Pancreas (tissue), 10 donors: ENCODE results near the gene LHFPL3. TPM values are rescaled to one million over a fixed set of nuclear protein-coding genes. Genes with fewer than 3 reads are reported as not detected.

Experiments used
- ATAC-seq, 4 donors: fragments of 200-7000 bp; cut with Tn5 transposase; one replicate each; pipeline versions ENCODE4 v1.8.0 to v1.9.1; 2020; ENCODE audit warnings: mild to moderate bottlenecking in 4 of 4, moderate library complexity in 4 of 4
- DNase-seq, 6 donors: peaks; one replicate each; pipeline ENCODE4 v3.0.0-alpha.2; 2020
- FAIRE-seq: peaks from 2 replicates; lab custom pipeline; 2012; peaks lifted over from hg19 to GRCh38; lab: Jason Lieb, UNC
- H3K27ac ChIP-seq, 4 donors: fragments of 200-600 bp; sonication (generic); 1 replicate in 3 of 4; 2 replicates in 1 of 4; pipeline versions ENCODE4 v1.5.0 to v1.8.0; 2020
- H3K27me3 ChIP-seq, 4 donors: fragments of 200-600 bp; one replicate each; pipeline ENCODE4 v1.8.0; 2021
- H3K36me3 ChIP-seq, 3 donors: fragments of 200-600 bp; sonication (generic) in 1 of 3; one replicate each; pipeline versions ENCODE4 v1.5.0 to v1.8.0; 2020 to 2021
- H3K4me1 ChIP-seq, 3 donors: fragments of 200-600 bp; one replicate each; pipeline ENCODE4 v1.8.0; 2021
- H3K4me3 ChIP-seq, 4 donors: fragments of 200-600 bp; sonication (generic) in 2 of 4; one replicate each; pipeline versions ENCODE4 v1.5.0 to v1.8.0; 2020 to 2021
- H3K9me3 ChIP-seq, 4 donors: fragments of 200-600 bp; one replicate each; pipeline ENCODE4 v1.8.0; 2021
- CTCF ChIP-seq, 4 donors: fragments of 200-600 bp; sonication (generic) in 3 of 4; IDR thresholded peaks; one replicate each; pipeline versions ENCODE4 v1.5.0 to v1.8.0; 2021; ENCODE audit warnings: antibody characterized with exemption in 4 of 4
- WGBS, 2 donors: extraction: QIAGEN DNeasy Blood & Tissue Kit; methylation state at CpG; one replicate each; pipeline ENCODE4 v1.1.7; 2013; 5-methylcytosine and 5-hydroxymethylcytosine counted together
- intact Hi-C, 3 donors: fragments of 100-400 bp; cut with DNase I; formaldehyde crosslinking; loops; one replicate each; pipeline versions ENCODE4 v1.11.1 to v1.14.2; 2022
- polyA plus RNA-seq, 2 donors: library from polyadenylated mRNA; stranded (reverse); fragments of 200-250 nt; gene quantifications; one replicate each; pipeline ENCODE4 v1.2.3, GENCODE V29; 2013
- total RNA-seq, 6 donors: library from RNA; stranded (reverse); fragmentation: NEBNext Ultra II Directional in 4 of 6; extraction: Animal tissue kit (Norgen Biotek cat#: 25700) in 4 of 6; gene quantifications; one replicate each; pipeline versions ENCODE4 v1.2.1 to v1.2.4, GENCODE V29; 2021 to 2023
- donor health status: healthy with polysubstance abuse.
- donor health status: DM: no; HTN: no; CAD: no; lungs with moderate emphysema.
- donor health status: DM: no; HTN: no; CAD: no.
- donor health status: control.
- donor health status: control.
- donor health status: Bipolar disorder and iron deficiency.
- donor health status: DM: yes; HTN: yes; CAD: no.
- donor health status: DM: no; HTN: no; CAD: no.
- donor health status: DM: no; HTN: no; CAD: no.
- donor health status: DM: yes; HTN: yes; CAD: no.

The LHFPL3 gene
- total and polyA plus RNA-seq, 8 donors: not detected

GRCh38 chr7:104843198-104843597, 514.8 kb downstream of the LHFPL3 start:
- Histone ChIP-seq H3K27me3 (no peaks in the 10 kb centered on the region), H3K36me3 (no peaks in the 10 kb centered on the region), H3K4me1 (no peaks in the 10 kb centered on the region), H3K9me3 (no peaks in the 10 kb centered on the region), H3K27ac (no peak overlapping the region), H3K4me3 (no peak overlapping the region)
- ATAC-seq (no peak), FAIRE-seq (no peak), DNase-seq (no peak)
- WGBS, 2 donors: 63 to 66% methylated on average over 5 of the region's 5 CpGs
- no peak for TF ChIP-seq CTCF (IDR thresholded peaks at IDR 0.05)
- intact Hi-C loops: loop anchor here in 2 of 3 donors (10.0 kb wide), 2 partner anchors 578 to 618 kb away; no protein-coding TSS in a partner anchor

- FAIRE-seq (no peak), ATAC-seq (no peak), DNase-seq (no peak)
- H3K36me3 ChIP-seq: no peaks in the 10 kb centered on the region
- H3K4me1 ChIP-seq: no peaks in the 10 kb centered on the region
- H3K9me3 ChIP-seq: no peaks in the 10 kb centered on the region
- H3K27ac ChIP-seq: no peak overlapping the region
- TF ChIP-seq CTCF (IDR thresholded peaks at IDR 0.05): no peak
- intact Hi-C loops: loop anchor here in 2 of 3 donors (10.0 kb wide), 2 partner anchors 581 to 621 kb away; no protein-coding TSS in a partner anchor
- 73 to 80% methylated on average over 5 of the region's 5 CpGs for WGBS, 2 donors
- no peaks in the 10 kb centered on the region for H3K27me3 ChIP-seq
- no peak overlapping the region for H3K4me3 ChIP-seq
These were observed 517.2 kb downstream of the LHFPL3 start for GRCh38 chr7:104845557-104845956.

GRCh38 chr7:104846731-104847130, 518.3 kb downstream of the LHFPL3 start:
- no peak for ATAC-seq
- Histone ChIP-seq H3K4me1 (no peaks in the 10 kb centered on the region), H3K4me3 (no peak overlapping the region), H3K36me3 (no peaks in the 10 kb centered on the region), H3K9me3 (no peaks in the 10 kb centered on the region), H3K27me3 (no peaks in the 10 kb centered on the region), H3K27ac (no peak overlapping the region)
- no peak for FAIRE-seq
- DNase-seq: no peak
- WGBS, 2 donors: 66 to 78% methylated on average over 1 of the region's 1 CpG
- intact Hi-C loops: loop anchor here in 2 of 3 donors (10.0 kb wide), 2 partner anchors 582 to 622 kb away; no protein-coding TSS in a partner anchor
- no peak for TF ChIP-seq CTCF (IDR thresholded peaks at IDR 0.05)

- Histone ChIP-seq H3K4me1 (no peaks in the 10 kb centered on the region), H3K36me3 (no peaks in the 10 kb centered on the region), H3K27me3 (no peaks in the 10 kb centered on the region), H3K4me3 (no peak overlapping the region), H3K9me3 (no peaks in the 10 kb centered on the region), H3K27ac (no peak overlapping the region)
- peak; percentile 43 to 78 (median 75) for ATAC-seq
- 48 to 53% methylated on average over 7 of the region's 7 CpGs for WGBS, 2 donors
- intact Hi-C loops: loop anchor here in 2 of 3 donors (10.0 kb wide), 2 partner anchors 584 to 624 kb away; no protein-coding TSS in a partner anchor
- no peak for FAIRE-seq
- peak in 4 of 6 donors; percentile 7 to 57 (median 22) for DNase-seq
- peak; percentile 51 to 84 (median 71) for TF ChIP-seq CTCF (IDR thresholded peaks at IDR 0.05)
These were observed 520.0 kb downstream of the LHFPL3 start for GRCh38 chr7:104848138-104848990.

- no peaks in the 10 kb centered on the region for H3K36me3 ChIP-seq
These were observed 522.0 kb downstream of the LHFPL3 start for GRCh38 chr7:104850374-104850773.

More at GRCh38 chr7:104850374-104850773, 522.0 kb downstream of the LHFPL3 start:
- no peak overlapping the region for H3K27ac ChIP-seq
- intact Hi-C loops: no loop called here
- FAIRE-seq (no peak), DNase-seq (no peak), ATAC-seq (no peak)
- H3K4me1 ChIP-seq: no peaks in the 10 kb centered on the region
- no peak overlapping the region for H3K4me3 ChIP-seq
- 71 to 83% methylated on average over 1 of the region's 1 CpG for WGBS, 2 donors
- no peaks in the 10 kb centered on the region for H3K27me3 ChIP-seq
- H3K9me3 ChIP-seq: no peaks in the 10 kb centered on the region
- TF ChIP-seq CTCF (IDR thresholded peaks at IDR 0.05): no peak
